Urothelium cell line (cell line): ENCODE results near the gene PRKCA.

ENCODE experiments used
- DNase-seq: peaks from one replicate; pipeline ENCODE4 v3.0.0; 2011; ENCODE audit warnings: low spot score, mixed read lengths
- FAIRE-seq: peaks from 2 replicates; lab custom pipeline; 2011; peaks lifted over from hg19 to GRCh38; lab: Jason Lieb, UNC

The PRKCA gene

DNA sequence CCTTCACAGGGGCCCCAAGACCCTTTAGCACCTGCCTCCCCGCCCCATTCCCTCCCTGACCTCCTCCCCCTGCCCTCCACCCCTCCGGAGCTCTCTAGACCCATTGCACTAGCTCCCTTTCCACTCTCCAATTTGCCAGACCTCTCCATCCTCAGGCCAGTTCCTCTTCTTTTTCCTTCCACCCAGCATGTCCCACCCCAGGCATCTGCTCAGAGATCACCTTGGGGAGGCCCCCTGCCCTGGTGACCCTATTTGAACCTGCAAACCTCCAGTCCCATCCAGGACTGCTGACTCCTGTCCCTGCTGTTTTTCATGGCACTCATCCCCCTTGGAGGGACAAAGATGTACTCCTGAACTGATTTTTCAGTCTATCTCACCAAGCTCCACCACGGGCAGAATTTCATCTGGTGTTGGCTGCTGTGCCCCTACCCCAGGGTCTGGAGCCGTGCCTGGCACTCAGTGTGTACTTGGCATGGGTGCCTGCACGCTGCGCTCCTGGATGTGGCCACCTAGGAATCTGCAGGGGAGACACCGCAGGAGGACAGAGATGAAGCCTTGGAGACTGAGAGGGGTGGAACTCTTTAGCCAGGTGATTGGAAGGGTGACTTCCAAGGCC, 446.9 kb downstream of the PRKCA start:
- FAIRE-seq (no peak), DNase-seq (no peak)

DNA sequence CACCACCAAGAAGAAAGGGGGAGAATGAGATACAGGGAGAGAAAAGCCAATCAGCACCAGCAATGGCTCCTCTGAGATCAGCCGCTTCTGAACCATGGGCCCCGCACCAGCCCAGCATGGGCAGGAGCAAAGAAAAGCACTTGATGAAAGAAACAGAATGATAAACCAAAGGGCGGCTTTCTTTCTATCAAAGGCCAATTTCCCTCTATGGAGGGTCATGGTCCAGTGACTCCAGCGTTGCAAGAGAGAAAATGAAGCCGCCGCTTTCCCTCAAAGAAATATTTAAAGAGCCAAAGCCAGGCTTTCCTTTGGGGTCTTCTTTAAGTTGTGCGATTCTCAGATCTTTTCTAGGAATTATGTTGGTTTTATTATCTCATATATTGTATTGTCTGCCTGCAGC, 447.7 kb downstream of the PRKCA start:
- no peak for FAIRE-seq

DNA sequence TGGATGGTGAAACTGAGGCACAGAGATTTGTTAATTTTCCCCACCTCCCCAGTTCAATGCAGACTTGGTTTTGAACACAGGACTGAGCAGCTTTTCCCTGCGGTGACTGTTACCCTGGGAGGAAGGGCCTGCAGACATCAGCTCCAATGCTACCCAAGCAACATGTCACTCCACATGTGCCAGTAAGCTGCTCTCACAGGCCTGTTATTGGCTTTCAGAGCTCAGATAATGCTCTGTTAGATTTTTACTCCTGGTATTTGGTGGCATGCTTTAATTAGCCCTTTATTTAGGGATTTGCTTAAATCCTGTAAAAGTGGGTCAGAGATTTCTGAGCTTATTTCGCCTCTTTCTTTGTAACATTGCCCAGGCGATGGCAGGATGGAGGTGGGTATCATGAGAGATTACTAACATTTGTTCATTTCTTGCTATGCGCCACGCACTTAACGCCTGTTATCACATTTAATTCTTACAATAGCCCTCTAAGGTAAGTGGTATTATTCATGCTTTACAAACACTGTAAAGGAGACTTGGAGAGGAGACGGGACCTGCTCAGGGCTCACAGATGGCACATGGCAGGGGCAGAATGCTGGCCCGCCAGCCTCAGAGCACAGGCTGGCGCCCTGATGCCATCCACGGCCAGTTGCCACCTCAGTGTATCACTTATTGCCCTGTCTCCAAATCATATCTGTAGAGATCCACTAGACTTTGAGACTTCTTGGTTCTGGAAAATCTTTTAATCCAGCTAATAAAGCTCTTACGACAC, 448.5 kb downstream of the PRKCA start:
- FAIRE-seq: no peak

More for the DNA sequence above, 447.7 kb downstream of the PRKCA start:
- no peak for DNase-seq

DNA sequence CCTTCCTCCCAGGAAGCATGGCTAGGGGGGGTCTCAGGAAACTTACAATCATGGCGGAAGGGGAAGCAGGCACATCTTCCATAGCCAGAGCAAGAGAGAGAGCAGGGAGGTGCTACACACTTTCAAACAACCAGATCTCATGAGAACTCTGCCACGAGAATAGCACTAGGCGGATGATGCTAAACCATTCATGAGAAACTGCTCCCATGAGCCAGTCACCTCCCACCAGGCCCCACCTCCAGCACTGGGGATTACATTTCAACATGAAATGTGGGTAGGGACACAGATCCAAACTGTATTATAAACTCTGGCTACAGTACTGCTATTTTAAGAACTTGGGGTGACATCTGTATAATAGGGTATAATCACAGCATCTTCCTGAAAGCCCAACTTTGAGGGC, 449.4 kb downstream of the PRKCA start:
- FAIRE-seq (no peak), DNase-seq (no peak)

More for the DNA sequence above, 448.5 kb downstream of the PRKCA start:
- DNase-seq: no peak

DNA sequence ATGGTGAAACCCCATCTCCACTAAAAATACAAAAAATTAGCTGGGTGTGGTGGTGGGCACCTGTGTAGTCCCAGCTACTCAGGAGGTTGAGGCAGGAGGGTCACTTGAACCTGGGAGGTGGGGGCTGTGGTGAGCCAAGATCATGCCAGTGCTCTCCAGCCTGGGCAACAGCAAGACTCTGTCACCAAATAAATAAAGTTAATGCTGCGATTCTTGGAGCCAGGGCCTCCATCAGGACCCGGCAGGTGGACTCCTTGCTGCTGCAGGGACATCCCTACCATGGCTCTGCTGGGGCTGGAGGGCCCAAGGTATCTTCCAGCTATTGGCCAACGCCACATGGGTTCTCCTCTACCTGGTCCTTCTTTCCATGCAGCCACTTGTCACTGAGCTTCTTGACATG, 450.0 kb downstream of the PRKCA start:
- FAIRE-seq (no peak), DNase-seq (no peak)

DNA sequence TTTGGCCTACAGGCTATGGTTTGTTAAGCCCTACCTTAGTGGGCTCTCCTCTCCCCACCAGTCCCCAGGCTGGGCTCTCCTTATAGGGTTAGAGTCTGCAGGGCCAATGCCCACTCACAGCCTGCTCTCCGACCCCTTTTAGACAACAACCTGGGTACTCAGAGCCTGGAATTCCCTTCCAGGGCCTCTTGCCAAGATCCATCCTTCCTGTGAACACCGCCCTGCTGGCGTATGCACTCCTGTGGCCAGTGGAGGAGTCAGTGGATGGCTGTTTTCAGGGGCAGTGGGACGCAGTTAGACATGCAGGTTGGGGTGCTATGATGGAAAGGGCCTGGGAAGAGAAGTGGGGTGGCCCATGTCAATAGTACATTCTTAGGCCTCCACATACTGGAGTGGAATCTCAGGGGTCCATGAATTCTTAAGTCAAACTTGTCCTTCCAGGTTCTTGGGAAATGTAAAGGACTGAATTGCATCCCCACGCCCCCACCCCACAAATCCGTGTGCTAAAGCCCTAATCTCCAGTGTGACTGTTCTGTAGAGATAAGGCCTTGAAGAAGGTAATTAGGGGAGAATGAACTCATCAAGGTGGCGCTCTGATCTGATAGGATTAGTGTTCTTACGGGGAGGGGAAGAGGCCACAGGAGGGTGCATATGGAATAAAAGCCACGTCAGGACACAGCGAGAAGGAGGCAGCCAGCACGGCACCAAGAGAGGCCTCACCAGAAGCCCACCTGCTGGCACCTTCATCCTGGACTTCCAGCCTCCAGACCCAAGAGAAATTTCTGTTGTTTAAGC, 450.9 kb downstream of the PRKCA start:
- FAIRE-seq: peak; percentile 35
- no peak for DNase-seq

DNA sequence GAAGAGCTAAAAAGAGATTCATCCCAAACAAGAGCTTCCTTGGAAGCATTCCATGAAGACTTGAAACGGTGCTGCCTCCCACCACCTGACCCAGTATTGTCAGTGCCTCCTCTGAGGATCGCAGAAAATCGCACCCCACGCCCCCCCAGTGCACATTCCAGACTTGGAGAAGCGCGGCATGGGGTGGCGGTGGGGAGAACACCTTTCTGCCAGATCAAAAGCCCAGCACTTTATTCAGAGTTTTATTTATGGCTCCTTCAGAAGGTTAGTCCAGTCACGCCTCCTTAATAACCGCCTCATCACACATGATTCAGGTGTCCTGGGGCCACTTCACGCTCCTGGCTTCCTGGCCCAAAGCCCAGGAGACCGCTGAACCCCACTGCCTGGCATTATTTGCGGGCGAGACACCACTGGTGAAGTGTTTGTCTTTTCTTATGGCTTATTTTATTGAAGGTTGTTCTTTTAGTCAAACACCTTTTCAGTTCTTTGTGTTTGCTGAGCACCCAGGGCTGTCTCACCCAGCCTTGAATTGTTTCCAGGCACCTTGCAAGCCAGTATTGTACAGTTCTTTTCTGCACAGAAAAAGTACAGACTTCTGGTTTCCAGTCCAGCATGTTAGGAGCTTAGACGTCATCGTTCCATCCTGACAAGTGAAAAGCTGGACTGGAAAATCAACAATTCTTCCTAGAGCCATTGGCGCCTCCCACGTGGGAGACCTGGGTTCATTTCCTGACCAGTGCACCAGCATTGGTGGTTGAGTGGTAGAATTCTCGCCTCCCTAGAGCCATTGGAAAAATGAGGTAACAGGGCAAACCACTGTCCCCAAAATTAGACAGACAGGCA, 452.9 kb downstream of the PRKCA start:
- DNase-seq: no peak
- no peak for FAIRE-seq

DNA sequence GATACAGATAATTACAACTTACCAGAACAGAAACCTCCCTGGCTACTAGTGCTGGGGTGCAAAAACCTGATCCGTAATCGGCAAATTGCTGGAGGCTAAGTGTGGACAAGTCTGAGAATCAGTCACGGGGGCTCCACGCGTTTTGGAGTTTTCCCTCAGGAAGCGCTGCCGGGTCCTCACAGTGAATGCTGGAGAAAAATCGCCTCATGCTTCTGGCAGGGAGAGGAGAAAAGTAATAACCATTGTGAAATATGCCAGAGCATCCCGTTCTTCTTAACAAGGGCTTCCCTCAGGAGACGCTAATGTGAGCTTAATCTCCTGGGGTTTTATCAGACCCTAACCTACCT, 453.5 kb downstream of the PRKCA start:
- no peak for DNase-seq
- FAIRE-seq: no peak

DNA sequence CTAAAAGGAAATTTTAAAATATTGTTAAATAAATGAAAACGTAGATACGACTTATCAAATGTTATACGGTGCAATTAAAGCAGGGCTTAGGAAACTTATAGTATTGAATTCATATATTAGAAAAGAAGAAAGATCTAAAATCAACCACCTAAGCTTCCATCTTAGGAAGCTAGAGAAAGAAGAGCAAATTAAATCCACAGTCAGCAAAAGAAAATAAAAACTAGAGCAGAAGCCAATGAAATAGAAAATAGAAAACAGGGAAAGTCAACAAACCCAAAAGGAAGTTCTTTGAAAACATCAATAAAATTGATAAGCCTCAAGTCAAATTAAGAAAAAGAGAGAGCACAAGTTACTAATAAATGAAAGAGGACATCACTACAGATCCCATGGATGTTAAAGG, 457.9 kb downstream of the PRKCA start:
- FAIRE-seq (no peak), DNase-seq (no peak)

DNA sequence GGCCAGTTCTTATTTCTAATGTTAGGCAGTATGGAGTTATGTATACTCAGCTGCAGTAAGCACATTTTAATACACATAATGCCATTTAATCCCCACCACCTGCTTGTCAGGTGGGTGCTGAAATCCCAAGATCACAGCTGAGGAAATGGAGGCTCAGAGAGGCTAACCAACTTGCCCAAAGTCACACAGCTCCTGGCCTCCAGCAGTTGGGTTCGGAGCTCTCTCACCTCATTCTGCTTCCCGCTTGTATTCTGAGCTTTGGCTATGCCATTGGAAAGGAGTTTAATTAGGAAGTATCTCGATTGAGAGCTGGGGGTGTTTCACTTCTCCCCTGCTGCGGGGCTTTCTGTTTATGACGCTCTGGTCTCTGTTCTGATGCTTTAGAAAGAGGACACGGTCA, 459.9 kb downstream of the PRKCA start:
- DNase-seq (no peak), FAIRE-seq (no peak)

DNA sequence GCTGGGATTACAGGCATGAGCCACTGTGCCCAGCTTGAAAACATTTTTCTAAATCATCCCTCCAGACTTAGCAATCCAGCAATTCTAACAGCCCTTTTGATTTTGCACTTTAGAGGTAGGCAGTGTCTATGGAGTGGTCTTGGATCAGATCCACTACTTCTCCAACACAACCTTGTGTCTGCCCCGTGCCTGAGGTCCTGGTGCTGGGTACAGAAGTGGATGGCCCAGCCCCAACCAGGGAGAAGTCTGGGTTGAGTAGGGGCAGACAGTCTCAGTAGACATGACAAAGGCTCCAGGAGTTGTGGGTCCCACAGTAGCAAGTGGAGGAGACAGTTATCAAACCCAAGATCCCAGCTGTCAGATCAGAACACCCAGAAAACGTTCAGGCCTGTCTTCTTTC, 460.6 kb downstream of the PRKCA start:
- no peak for DNase-seq
- FAIRE-seq: no peak

DNA sequence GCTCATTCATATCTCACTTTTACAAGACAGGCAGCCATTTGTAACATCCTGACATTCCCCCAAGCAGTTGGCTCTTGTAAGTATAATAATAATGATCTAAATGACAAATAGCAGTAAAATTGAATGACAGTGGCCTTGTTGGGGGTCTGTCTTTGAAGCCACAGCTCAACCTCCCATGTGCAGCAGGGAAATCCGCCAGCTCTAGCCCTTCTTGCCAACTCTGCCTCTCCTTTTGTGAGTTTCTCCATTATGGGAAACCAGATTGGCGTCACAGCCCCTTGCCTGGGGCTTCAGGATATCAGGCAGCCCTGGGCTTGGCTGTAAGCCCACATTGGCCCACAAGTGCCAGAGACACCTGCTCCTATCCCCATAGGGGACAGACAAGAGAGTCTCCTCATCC, 462.1 kb downstream of the PRKCA start:
- no peak for FAIRE-seq
- DNase-seq: no peak

DNA sequence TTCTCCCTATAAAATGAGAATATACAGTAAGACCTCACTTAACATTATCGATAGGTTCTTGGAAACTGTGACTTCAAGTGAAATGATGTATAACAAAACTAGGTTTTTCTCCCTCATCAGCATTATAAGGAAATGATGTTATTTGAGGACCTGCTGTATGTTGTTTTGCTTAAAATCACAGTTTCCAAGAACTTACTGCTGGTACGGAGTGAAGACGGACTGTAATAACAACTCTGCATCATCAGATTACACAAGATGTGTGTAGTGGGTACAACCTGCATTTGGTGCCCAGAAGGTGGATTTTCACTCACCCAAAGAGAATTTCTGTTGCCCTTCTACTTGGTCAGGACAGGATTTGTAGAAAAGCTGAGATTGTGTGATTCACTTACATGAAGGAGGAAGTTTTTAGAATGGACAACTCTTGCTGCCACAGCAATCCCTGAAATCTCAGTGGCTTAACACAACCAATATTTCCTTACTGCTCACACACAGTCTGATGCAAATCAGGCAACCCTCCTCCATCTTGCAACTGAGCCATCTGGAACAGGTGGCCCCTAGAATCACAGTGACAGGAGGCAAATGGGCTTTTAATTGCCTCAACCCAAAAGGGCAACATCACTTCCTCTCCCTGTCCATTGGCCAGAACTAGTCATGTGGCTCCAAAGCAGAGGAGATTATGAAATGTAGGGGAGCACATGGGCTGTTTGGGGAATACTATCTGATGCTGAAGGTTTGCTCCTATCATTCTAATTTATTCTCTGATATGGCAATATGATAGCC, 464.9 kb downstream of the PRKCA start:
- FAIRE-seq: no peak

DNA sequence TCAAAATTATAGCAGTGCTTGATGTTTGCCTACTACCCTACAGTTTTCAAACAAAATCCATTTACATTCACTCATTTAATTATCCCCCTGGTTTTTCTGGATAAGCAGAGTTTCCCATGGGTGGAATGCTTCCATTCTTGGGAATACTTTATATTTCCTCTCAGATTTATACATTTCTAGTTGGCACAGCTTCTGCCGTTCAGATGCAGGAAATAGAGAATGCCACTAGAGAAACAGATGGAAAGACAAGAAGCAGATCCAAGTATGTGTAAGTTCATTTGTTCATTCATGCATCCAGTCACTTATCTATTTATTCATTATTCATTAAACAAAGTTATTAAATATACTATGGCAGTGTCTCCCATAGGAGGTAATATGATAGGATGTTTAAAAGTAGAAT, 467.5 kb downstream of the PRKCA start:
- no peak for FAIRE-seq
- no peak for DNase-seq

More for the DNA sequence above, 464.9 kb downstream of the PRKCA start:
- no peak for DNase-seq

DNA sequence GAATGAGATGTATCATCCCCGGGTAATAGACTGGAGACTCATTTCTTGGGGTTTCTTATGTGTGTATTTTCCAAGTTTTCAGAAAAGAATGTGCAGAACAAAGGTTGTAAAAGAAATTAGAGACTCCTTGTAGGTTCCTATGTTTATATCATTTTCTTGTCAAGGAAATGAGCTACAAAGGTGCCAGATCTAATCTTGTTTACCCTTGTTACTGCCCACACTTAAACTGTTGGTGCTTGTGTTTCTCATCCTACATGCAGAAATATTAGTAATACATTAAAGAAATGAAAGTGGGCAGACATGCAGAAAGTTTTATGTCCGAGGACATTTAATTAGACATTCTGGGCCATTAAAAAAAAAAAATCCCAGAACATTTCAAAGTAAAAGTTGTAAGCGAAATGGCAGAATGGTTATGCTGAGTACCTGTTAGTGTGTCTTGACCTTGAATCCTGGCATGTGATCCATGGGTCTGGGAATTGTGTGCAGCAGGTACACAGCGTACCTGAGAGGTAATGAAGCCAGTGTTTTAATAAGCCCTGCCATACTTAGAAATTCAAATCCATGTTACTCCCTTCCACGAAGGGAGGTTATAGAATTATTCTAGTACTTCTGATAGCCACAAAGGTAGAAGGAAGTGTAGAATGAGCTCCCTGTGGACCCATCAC, 469.9 kb downstream of the PRKCA start:
- DNase-seq: no peak
- no peak for FAIRE-seq

DNA sequence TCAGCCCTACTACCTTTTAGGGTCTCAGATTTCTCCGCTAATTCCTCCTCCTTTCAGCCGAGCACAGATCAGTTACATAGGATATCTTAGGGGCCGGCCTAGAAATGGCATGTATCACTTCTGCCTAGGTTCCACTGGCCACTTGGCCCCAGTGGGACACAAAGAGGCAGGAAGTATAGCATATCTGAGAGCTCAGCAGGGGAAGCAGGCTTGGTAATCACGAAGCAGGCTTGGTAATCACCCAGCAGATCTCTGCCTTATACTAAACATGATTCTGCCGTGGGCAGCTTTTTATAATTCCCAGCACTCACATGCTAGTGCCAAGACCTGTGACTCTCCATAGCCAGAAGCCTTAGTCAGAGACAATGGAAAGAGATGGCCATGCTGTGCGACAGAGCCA, 472.9 kb downstream of the PRKCA start:
- FAIRE-seq: no peak
- DNase-seq: no peak

DNA sequence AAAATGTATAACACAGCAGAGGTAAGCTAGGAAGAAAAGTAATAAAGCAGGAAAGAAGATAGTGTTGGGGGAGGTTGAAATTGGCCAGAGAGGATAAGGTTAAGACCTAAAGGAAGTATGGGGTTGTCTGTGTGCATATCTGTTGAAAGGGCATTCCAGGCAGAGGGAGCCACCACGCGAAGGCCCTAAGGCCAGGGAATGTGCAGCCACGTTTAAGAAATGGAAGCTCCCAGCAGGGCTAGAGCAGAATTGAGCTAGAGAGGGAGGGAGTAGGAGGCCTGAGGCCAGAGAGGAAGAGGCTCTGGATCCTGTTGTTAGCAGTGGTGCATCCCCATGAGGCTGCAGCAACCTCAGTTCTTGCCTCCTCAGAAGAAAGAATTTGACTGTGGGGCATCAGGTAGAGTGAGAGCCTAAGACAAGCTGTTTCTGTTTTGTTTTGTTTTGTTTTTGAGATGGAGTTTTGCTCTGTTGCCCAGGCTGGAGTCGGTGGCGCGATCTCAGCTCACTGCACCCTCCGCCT, 473.5 kb downstream of the PRKCA start:
- FAIRE-seq: no peak
- no peak for DNase-seq

DNA sequence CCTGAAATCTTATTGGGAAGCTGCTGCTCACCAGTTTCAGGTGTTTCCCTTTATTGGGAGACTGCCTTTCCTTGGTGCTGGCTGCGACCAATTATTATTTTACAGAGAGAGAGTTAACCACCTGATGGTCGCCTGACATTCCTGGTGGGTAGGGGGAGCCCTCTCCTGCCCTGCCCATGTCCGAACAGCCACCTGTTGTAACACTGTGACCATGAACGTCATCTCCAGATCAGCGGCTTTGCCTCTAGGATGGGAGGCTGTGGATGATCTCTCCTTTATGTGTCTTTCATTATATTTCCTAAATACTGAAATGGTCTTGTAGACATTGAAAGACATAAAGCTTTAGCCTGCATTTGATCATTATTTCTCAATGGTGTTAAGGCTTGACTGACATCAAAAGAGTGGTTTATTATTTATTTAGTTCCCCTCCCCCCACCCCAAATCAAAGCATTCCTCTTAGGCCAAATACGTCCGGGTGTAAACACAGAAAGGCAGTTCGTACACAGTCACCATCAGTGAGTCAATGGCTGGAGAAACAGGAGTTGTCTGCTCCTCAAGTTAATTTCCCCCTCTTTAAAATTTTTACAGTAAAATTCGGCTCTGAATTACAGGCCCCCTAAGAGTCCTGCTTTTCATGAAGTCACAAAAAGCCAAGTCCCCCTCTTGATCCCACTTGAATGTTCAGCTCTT, 474.7 kb downstream of the PRKCA start:
- FAIRE-seq (no peak), DNase-seq (no peak)

DNA sequence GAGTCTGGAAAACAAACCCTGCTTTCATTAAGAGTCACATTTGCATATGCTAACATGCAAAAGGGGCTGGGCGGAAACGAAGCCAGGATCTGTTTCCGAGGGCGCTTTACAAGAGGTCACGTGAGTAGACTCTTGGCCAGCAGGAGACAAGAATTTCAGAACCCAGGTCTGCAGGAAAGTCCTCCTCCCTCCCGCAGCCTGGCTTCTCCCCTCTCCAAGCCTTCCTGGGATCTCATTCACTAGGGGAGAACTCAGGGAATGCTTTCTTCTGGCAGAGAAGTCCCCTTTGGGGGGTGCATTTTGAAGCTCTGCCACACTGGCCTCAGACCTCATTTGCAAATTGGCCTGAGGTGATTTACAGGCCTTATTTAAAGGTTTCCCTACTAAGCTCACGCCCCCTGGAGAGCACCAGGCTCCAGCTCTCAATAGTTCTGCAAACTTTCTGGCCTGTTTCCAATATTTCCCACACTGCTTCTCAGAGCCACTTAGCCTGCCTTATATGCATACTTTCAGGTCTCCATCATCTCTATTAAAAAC, 475.3 kb downstream of the PRKCA start:
- FAIRE-seq (no peak), DNase-seq (no peak)
